ENCODE results near the gene FOS.

FOS gene

DNA sequence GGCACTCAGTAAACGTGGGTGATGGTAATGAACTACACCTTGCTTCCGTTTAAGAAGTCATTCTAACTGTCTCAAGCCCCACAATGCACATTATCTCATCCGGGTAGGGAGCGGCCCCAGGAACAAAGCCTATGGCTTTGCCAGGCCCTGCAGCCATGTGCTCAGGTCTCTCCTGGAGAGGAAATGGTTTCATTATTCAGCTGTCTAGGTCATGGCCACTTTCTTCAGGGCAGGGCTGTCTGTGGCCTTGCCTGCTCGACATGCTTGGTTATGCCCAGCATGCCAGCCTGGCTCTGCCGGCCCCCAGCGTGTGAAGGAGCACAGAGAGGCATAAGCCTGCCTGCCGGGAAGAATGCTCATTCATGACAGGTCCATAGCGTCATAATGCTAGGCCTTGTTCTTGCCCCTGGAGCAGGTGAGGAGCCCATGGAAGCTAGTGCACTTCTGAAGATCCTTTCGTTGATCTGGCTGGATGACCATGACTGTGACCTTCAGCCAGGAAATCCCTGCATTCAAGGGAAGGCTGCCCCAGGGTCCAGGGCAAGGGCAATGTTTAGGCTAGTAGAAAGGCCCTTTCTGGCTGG lies 26.3 kb upstream of the FOS start:
- no peak for DNase-seq

DNA sequence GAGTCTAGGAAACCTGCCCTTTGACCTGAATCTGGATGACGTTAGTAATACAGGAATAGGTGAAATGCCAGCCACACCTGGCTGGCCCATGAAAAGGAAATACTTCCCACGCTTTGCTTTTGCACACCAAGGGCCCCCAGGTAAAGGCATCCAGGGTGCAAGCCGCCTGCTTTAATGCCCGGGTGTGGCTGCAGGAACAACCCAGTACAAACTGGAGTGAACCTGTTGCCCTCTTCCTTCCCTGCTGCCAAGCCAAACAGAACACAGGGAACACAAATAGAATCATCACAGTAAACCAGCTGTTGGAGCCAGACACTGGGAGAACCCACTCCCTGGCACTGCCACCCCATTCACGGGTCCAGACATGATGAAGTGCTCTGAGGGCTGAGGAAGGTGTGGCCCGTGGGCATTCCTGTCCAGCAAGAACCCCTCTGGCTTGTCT lies 24.2 kb upstream of the FOS start:
- peak in 1 of 3 experiments; percentile 34 for DNase-seq

DNA sequence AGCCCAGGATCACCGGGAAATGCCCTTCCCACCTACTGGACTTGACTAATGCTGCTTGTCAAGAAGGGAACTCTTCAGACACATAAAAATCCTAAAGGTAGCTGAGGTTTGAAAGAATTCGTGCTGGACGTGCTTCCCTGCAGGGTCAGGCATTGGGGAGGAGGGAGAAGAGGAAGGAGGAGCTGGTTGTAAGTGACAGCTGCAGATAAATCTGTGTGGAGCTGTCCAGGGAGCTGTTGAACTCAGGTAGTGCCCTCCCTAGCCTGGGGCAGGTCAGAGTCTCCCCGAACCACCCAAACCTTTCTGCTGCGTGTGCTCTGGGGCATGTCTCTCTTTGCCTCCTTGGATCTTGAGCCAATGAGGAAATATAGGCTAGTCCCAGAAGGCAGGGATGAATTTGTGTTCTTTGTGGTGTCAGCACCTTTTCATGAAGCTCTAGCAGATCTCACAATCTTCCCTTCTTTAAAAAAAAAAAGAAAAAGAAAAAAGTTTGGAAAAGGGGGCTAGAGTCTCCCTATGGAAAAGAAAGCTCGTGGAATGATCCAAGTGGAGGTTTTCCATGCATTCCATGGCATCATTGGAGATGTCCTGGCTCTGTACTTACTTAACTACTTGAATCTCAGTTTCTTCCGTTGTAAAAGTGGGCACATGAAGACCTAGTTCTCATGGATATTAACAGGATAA lies 23.6 kb upstream of the FOS start:
- DNase-seq = no peak

DNA sequence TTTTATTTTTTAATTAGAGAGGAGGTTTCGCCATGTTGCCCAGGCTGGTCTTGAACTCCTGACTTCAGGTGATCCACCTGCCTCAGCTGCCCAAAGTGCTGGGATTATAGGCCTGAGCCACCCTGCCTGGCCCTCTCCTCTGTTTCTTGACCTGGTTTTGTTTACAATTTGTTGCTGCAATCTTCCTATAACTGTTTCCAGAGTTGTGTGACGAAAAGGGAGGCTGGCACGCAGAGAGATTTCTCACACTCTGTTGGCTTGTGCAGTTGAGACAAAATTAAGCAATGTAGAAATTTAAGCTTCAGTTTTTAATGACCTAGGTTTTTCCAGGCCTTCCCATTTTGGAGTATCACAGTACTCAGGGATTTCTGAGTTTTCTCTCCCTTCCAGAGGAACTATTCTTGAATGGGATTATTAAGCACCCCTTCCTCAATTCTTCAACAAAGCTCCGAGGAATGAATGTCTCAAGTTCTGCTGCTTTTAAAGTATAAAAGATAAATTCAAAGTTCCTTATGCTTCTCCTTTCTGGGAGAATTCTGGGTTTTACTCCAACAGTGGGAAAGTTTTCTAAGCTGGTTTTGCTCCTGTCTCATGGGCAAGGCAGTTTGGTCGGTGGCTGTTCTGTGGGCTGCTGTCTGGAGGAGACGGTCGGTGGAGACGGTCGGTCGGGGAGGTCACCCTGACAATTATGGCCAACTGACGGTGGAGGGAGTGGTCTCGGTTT lies 20.4 kb upstream of the FOS start:
- no peak for DNase-seq

DNA sequence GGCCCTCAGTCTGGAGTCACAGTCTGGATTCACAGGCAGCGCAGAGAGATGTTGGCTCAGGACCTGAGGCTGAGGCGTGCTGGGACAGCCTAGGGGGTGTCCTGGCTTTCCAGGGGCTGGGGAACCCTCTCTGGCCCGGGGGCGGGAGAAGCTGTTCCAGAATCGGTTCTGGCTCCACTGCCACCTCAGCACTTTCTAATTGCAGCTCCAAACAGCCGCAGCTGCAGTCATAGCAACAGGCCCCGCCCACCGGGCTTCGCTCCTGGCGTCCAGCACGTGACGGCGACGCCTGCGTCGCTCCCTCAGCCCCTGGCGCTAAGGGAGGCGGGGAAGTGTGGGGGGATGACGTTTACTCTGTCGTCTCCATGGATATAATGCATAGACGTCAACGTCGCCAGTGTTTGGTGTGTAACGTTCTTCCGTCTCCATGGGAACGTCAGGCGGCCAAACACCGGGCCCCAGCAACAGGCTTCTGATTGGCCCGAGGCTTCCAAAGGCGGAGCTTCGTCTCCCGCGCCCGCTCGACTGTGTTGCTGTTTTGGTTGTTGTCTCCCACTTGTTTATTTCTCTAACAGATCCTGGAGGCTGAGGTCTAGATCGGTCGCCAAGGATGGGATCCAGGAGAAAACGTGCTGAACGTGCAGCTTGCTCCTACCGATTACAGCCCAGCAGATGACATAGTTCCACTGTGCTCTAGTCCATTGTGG lies 19.7 kb upstream of the FOS start:
- DNase-seq = peak; percentile 99 to 100 (median 100)

DNA sequence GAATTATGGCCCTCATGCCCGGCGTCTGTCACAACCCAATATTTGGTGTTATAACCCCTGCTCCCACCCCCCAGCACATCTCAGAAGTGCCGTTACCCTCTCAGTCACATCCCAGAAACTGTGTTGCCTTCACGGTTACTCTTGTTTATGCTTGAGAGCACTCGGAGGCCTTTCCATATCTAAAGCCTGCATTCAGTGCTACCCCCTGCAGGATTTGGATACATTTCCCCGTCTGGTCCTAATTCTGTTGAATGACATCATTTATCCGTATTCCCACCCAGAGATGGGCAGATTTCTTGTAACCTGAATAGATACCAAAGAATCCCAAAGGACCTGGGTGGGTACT lies 19.1 kb upstream of the FOS start:
- no peak for DNase-seq

DNA sequence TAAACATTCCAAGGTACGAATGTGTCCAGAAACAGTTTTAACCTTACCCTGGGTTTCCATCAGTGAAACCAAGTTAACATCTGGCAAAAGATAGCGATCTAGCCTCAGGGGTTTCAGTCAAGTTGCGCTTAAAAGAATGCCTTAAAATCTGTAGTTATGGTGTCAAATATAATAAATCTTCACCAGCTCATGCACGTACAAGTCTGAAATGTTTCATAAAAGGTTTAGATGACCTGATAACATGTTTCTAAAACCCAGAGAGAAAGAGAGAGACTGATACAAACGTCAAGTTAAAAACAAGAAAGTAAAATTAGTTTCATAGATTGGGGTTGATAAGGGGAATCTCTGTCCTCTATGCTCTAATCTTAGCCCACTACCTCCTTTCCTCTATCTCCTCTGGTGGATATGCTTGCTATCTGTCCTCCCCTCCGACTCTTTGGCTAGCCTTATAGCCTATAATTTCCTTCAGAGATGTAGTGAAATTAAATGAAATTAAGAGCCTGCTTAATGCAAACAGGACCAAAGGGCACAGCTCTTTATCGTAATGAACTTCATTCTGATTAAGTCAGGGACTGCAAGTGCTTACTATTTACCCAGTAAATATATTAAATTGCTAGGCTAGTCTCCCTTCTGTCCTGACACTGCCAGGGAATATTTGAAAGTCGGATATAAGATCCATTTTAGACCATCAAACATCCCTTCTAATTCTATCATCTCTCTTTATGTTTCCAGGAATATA lies 18.4 kb upstream of the FOS start:
- DNase-seq = peak in 1 of 3 experiments; percentile 61

DNA sequence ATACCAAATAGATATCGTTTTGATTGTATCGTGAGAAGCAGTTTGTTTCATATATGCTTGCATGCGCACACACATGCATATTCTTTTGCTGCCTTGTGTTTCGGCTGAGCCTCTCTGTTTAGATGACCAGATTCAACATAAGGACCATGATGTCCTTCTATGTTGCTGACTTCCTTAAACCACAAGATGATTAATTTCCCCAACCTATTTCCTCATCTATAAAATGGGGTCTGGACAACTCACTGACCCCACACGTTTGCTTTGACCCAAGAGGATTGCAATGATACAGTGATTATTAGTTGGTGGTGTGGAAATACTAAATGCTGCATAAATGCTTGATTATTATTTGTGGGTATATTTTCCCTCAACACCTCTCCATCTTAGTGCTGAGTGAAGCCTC lies 16.8 kb upstream of the FOS start:
- DNase-seq = no peak

DNA sequence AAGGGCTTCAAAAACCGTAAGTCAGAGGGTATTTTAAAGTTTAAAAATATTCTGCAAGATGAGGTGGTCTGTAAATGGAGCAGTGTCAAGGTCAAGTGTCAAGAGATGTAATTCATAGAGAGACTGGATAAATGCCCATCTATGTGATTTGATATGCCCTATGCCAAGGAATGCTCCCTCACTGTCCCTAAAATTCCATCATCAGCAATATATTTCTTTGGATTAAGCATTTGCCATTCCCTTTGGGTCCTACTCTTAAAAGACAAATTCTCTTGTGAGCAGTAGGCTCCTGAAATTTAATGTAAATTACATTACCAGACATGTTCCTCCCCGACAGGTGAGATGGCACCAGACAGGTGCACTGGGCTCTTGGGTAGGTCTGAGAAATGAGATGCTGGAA lies 16.0 kb upstream of the FOS start:
- no peak for DNase-seq

DNA sequence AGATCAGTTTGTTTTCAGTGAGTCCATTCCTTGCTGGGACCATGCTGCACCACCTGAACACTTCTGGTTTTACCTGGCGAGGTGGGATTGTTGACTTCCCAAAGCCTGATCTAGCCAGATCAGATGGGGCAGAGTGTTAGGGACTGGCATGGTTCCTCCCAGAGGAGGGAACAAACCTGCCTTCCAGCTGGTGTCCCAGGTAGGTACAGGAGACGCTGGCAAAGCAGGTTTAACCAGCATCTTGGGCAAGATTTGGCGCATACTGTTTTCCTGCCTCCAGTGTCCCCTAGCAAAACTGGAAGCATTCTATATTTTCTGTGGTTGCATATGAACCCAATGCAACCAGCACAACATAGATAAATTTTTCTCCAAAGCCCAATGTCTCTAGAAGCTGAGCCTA lies 14.6 kb upstream of the FOS start:
- no peak for DNase-seq

DNA sequence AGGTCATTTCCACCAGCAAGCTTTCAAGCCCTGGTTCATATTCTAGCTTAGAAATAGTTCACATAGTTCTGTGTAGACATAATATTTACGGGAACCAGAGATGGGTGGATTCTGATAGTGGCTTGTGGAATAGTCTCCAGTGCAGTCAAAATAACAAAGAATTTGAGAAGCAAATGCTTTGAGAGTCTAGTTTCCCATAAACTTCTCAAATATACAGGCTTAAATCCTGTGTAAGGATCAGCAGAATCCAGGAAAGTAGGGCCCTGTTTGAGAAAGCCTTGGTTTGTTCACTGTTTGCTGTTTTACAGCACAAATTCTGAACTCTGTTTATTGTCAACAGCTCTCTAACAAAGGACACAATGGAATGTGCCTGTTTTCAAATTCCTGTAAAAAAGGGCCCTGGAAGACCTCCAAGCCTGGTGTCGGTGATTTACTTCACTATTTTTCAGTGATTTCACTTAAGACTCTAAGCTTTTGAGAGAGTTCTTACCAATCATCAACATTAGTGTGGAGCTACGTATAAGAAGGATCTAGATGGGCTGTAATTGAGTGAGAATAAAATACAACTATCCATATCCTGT lies 11.4 kb upstream of the FOS start:
- DNase-seq = no peak

DNA sequence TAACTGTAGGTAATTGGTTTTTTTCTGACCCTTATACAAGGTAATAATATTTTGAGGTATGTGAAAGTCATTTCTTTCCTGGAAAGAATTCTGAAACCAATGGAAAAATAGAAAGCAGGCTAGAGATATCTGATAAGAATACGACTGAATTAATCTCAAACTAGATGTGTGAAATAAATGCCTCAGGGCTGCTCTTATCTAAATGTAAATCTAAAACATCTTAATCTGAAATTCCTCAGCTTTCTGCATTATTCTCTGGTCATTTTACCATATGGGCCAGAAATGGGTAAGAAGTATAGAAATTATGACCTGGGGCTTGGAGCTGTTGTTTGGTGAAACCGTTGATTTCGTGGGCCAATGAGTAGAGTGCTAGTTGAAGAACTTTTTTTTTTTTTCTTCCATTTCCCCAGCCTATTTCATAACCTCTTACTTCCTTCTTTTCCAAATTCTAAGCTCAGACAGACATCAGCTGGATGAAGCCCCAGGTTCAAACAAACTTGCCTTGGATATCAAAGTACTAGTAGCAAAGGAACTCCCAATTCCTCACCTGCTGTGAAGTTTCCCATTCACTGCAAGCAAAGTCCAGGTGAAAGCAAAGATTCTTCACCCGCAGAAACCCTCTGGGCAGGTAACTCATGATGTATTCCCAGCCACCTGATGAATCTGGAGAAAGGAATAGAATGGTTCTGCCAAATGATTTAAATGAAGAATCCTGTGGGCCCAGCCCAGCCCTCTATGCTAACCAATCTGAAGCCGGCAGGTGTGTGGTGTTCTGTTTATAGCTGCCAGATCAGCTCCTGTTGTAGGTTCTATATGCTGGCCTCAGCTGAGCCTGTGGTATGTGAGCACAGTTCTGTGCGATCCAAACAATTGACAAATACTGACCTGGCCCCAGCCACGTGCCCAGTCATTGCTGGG lies 9.7 kb upstream of the FOS start:
- DNase-seq = peak in 1 of 3 experiments; percentile 26

DNA sequence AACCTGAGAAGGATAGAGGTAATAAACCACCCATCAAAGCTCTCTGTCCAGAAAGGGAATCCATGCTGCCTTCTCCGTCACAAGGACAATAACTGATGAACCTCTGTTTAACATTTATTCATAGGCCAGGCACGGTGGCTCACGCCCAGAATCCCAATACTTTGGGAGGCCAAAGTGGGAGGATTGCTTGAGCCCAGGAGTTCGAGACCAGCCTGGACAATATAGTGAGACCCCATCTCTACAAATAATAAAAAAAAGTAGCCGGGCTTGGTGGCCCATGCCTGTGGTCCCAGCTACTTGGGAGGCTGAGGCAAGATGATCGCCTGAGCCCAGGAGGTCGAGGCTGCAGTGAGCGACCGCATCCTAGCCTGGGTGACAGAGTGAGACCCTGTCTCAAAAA lies 7.1 kb upstream of the FOS start:
- no peak for DNase-seq

DNA sequence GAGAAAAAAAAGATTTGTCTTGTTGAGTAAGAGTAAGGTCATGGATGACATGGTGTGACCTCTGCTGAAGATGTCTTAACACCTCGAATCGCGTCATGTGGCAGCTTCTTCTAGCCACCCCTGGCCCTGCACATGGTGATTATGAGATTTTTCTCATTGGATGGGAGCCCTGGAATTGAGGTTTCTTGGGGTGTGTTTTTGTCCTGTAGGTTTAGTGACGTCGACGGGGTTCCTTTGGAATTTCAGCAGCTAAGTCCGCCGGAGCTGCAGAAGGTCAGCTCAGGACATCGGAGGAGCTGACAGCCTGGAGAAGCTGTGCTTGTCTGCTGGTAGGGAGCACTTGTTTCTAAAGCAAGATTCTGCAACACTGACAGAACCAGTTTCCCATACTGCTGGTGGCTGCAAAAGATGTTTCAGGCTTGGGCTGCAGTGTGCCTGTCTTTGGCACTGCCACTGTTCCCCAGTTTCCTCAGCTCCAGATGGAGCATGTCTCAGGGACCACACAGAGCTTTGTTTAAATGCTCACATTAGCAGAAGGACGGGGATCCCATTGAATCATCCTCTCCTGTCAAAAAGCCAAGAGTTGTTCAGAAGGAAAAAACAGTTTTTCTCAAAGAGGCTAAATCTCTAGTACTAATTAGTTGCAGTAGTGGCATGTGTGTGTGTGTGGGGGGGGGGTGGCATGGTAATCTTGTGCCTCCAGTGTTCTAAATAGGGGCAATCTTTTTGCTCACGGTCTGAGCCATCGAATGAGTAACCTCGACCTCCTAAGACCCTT lies 5.2 kb upstream of the FOS start:
- no peak for DNase-seq

DNA sequence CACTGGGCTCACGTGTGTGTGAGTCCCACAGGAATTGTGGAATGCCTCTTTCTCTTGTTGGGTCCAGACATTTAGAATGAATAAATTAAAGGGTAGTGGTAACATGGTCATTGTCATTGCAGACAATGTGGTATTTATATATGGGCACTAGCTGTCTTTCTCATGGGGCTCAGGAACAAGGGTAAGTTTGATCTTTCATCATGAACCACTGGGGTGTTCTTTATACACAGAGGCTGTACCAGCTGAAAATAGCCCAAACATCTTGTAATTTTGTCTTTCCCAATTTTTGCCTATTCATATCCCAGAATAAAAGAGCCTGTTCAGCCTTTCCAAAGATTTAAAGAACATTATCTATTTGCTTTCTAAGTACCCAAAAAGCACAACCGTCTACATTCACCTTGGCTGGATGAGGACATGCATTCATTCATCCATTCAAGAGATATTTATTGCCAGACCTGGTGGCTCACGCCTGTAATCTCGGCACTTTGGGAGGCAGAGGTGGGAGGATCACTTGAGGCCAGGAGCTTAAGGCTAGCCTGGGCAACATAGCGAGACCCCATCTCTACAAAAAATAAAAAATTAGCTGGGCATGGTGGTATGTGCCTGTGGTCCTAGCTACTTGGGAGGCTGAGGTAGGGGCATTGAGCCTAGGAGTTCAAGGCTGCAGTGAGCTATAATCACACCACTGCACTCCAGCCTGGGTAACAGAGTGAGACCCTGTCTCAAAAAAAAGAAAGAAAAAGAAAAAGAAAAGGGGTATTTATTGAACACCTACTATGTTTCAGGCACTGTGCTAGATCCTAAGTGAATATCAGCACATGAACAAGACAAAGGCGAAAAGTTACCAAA lies 4.4 kb upstream of the FOS start:
- DNase-seq = no peak

DNA sequence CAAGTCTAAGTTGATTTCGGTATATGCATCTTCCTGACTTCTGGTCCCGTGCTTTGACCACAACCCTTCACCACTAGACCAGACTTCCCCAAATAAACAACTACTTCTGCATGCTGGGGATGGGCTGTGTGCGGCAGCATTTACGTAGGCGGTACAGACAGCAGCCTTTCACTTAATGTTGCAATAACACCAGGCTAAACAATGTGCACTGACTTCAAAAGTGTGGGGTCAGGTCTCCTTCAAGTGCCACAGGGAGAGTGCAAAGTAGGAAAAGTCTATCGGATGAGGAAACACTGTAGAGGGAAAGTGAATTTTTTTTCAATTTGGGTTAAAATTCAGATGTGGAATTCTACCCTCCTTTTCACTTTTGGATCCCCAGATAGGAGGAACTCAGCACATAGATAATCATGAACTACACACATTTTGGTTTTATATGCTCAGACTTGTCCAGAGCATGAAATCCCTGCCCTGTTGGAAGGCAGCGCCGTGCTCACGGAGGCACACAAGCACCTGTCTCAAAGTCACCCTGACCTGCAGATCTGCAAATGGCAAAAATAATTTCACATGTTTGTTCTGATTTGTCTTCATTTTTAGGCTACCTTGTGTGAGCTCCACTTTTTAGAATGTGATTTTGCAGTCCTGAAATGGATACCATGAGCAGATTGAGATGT lies 3.6 kb upstream of the FOS start:
- no peak for DNase-seq

DNA sequence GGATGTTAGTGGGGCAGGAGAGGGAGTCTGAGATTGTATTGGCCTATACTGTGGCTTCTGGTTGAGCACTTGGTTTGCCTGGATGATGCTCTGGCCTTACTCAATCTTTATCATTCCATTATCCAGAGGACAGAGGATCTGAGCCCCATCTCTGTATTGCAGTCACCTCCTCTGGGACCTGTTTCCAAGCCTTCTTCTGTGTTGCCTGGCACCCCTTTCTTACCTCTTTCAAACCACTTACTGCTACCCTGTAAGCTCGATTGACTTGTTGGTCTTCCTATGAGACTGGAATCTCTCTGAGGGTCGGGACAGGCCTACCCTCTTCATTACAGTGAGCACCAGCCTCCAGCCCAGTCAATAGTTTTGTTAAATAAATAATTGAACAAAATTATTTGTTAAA lies 3.0 kb upstream of the FOS start:
- no peak for DNase-seq

DNA sequence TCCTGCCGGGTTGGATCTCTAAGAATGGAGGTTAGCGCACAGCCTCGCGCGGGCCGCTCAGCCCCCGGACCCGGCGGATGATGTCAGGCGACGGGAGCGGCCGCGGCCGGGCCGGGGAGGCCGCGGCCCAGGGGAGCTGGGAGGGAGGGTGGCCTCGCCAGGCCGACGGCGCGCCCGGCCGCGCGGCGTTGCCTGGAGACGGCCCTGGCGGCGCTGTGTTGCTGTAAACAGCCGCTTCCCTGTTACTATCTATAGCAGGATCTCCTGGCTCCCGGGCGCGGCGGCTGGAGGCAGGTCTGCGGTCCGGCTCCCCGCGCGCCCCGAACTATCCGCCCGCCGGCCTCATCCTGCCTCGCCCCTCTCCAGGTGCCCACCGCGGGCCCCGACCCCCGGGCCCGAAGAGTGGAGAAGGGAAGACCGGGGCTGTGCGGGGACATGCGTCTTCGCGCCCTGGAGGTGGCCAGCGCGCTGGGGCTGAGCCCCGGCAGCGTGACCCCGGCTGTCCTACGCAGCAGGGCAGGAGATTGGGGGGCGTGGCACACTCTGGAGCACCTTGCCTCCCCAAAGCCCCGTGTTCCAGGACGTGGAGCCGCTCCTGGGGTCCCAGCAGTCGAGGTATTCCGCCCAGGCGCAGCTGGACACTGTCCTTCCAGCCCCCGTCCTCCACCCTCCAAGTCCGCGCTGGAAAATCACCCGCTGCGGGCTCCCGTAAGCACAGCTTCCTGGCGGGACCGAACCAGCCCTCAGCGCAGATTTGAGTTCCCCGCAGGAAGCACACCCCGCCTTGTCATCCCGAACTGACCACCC lies 1.4 kb upstream of the FOS start:
- DNase-seq = peak; percentile 83 to 95 (median 93)
